COLO829 (cell line): Measurements from ENCODE around the gene NRG2.

Experiments
- DNase-seq: peaks from one replicate; pipeline ENCODE4 v3.0.0; 2012; ENCODE audit warnings: low spot score

Gene NRG2

DNA sequence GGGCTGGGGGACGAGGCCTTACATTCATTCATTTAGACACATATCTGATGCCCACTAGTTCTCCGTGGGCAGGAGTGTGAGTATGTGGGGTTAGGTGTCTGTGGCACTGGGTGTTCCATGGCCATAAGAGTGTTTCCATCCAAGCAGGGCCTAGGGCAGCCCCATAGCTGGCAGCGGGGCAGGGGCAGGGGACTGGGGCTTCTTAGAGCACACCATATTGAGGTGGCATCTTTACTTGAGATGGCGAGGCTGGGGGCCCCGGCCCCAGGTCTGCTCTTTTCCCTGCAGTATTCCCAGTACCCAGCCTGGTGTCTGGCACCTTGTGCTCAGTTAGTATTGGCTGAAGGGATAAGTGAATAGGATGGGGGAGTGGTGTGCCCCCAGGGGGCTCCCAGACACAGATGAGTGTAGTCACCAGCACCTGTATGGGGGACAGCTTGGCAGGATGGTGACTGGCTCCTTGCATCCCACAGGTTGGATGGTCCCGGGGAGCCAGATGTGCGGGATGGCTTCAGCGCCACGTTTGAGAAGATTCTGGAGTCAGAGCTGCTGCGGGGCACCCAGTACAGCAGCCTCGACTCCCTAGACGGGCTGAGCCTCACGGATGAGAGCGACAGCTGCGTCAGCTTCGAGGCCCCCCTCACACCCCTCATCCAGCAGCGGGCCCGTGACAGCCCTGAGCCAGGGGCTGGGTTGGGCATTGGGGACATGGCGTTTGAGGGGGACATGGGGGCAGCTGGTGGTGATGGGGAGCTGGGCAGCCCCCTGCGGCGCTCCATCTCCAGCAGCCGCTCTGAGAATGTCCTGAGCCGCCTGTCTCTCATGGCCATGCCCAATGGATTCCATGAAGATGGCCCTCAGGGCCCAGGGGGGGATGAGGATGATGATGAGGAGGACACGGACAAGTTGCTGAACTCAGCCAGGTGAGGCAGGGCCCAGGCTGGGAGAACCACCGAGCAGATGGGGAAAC is 230.0 kb downstream of the NRG2 start:
- DNase-seq = no peak

DNA sequence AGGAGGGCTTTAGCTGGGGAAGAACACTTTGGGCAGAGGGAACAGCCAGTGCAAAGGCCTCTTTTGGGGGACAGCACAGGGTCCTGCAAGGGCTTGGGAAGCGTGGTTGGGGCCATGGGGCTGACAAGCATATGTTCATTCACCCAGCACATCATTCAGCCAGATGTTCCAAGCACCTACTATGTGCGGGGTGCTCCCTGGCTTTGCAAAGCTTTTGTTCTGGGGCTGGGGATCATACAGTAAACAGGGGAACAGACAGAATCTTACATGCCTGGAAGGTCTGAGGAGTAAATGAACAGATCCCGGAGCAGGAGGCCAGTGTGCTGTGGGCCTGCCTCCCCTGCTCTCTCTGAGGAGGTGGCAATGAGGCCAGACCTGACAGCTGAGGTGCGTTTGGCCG is 230.8 kb downstream of the NRG2 start:
- DNase-seq = no peak

DNA sequence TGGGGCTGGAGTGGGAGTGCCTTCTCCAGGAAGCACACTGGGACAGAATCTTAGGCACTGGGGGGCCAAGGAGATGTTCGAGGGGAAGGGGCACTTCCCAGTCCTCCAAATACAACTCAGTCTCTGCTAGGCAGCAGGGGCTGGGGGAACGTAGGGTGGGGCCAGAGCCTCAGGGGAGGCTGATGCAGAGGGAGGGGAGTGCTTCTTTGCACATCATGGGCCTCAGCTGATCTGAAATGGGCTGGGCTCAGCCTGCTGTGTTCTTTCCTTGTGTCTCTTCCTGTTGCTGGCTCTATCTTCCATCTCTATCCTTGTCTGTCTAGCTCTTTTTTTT is 231.9 kb downstream of the NRG2 start:
- no peak for DNase-seq

DNA sequence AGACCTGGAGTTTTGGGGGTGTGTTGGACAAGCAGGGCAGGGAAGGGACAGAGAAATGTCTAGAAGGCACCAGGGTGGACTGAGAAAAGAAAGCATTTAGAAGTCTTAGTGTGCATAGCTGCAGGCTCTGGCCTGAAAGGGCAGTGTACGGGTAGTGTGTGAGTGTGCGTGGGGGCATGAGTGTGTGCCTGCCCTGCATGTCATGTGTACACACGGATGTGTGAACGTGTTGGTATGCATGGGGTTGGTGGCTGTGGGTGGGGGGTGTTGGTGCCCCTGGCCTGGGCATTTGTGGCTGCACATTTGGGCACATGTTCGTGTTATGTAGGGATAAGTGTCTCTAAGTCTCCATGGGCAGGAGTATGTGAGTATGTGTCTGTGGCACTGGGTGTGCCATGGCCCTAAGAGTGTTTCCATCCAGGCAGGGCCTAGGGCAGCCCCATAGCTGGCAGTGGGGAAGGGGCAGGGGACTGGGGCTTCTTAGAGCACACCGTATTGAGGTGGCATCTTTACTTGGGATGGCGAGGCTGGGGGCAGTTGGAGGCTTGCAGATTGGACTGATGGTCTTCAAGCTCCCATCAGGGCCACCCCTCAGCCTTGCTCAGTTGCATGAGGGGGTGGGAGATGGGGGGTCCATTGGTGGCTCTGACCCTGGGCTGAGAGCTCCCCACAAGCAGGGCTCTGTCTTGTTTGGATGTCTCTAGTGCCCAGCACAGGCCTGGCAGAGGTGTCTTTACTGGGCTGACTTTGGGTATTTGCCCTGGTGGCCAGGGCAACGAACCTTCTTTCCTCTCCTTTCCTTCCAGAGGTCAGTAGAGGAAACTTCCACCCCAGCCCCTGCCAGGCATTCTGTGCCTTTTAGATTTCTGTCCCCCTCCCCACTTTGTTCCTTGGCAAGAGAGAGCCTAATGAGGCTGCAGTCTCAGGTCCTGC is 232.5 kb downstream of the NRG2 start:
- no peak for DNase-seq

DNA sequence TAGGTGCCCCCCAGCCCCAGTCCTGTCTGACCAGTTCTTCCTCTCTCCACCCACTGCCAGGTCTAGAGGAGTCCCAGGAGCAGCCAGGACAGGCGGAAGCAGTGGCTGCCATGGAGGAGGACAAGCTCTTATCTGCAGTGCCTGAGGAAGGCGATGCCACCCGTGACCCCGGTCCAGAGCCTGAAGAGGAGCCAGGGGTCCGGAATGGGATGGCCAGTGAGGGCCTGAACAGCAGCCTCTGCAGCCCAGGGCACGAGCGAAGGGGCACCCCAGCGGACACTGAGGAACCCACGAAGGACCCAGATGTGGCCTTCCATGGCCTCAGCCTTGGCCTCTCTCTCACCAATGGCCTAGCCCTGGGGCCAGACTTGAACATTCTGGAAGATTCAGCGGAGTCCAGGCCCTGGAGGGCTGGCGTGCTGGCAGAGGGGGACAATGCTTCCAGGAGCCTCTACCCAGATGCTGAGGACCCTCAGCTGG is 233.7 kb downstream of the NRG2 start:
- DNase-seq = no peak

DNA sequence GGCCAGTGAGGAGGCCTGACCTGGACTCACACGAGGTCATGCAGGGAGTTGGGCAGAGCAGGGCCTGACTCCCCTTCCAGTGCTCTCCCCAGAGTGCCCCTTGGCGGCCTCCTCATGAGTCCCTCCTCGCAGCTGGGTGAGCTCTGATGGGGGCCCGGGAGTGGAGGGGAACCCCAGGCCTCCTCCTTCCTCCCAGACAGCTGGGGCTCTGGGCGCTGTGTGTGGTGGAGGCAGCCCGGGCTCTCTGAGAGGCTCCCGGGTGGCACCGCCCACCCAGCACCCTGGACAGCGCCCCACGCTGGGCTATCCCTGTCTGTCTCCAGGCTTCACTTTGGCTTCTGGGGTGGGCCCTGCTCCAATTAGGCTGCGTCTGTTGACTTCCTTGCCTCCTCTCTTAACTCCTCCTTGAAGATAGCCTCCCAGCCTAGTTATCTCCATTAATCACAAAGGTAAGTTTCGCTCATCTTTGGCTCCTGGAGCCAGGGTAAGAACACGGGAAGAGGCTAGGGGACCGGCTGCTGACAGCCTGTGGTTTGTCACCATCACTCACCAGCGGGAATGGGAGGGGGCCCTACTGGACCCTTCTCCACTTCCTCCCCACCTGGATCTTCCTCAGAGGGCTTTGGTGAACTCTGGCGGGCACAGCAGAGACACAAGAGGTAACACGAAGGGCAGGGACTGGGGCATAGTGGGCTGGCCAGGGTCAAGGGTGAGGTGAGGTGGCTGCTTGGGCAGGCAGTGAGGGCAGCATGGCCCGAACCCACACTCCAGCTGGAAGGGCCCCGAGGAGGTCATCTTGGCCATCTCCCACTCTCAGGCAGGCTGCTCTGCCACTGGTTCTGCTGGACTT is 234.4 kb downstream of the NRG2 start:
- peak; percentile 14 for DNase-seq

DNA sequence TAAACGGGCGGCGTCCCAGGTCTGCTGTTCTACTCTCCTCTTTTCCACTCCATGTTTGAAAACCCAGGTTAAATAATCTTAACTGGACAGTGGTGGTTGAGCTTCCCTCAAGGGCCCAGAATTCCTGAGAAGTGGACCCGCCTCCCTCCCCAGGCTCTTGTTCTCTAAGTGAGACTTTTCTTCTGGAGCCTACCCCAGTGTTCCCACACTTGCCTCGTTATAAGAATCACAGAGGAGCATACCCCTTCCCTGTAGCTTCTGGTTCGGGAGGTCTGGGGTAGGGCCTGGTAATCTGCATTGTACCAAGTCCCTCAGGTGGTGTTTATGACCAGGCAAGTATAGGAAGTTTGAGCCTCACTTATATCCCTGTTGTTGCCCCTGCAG is 235.5 kb downstream of the NRG2 start:
- no peak for DNase-seq

DNA sequence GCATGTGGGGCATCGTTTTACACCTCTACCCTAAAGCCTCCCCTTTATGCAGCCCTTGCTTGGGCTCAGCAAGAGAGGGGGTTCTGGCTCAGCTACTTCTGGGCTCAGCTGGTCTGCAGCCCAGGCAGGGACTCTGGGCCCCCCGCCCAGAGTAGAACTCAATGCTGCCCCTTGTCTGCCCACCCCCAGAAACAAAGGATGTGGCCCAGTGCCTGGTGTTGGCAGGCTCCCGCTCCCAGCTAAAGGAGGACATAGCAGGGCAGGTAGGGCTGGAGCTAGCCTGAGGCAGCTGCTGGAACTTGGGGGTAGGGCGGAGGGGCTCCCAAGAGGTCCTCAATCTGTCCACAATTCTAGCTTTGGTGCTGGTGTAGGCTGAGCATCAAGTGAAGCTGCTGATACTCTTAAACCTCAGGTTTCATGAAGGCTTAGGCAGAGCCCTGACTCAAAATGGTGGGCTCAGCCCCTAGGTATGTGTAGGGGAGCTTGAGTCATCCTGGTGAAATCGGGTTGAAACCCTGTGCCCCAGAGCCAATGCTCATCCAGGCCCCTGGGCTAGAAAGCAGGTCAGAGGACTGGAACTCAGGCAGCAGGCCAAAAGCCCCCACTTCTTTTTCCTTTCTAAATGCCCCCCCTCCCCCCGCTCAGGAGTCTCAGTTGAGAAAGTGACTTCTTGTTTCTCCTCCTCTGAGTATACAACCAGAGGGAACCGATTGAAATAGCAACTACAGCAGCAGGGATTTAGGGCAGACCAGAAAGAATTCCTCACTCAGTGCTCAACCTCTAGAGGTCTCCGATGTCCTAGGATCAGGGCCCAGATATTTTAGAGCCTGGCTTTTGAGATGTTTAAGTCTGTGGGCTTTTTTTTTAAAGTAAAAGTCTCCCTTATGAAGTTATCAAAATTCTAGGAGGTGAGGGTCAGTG is 236.1 kb downstream of the NRG2 start:
- DNase-seq = no peak

DNA sequence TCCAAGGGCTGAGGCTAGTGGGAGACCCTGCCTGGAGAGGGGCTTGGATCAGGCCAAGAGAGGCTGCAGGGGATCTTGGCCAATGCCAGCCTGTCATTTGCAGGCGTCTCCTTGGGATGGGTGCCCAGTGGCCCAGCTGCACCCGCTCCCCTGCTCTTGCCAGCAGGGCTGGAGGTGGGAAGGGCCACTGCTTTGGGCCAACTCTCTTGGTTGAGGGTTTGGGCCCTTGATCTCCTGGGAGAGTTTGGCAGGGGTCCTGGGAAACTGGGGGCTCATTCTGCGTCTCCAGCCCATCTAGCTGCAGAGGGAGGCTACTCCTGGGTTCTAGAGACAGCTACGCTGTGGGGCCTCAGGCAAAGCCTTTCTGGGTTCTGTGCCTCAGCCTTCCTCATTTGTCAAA is 237.0 kb downstream of the NRG2 start:
- no peak for DNase-seq

DNA sequence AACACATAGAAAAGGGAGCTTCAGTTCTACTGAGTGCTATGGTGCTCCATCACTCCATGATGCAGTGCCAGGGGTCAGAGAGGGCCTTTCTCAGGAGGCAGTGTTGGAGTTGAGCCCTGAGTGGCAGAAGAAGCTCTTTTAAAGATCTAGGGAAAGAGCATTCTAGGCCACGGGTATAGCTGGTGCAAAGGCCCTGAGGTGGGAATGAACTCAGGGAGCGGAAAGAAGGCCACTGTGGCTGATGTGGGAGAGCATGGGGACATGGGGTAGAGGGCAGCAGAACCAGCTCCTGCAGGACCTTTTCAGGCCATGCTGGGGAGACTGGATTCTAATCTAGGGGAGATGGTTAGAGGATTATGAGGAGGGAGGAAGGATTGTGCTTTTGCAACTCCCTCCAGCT is 237.6 kb downstream of the NRG2 start:
- no peak for DNase-seq

DNA sequence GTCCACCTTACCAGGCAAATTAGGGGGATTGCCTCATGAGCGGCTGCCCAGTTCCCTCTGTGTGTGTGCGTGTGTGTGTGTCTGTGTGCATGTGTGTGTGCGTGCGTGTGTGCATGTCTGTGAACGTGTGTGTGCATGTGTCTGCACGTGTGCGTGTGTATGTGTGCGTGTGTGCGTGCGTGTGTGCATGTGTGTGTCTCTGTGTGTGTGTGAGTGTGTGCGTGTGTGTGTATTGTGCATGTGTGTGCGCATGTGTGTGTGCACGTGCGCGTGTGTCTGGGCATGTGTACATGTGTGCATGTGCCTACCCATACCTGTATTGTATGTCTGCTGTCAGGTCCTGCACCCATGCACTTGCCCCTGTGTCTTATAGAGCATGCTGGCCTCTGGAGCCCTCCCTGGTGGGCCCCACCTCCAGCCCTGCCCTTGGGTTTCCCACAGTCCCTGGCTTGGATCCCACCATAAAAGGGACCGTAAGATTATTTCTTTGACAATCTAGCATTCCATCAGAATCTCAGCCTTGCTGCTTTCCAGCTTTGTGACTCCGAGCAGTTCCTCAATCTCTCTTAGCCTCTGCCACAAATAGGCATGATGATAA is 238.2 kb downstream of the NRG2 start:
- no peak for DNase-seq

DNA sequence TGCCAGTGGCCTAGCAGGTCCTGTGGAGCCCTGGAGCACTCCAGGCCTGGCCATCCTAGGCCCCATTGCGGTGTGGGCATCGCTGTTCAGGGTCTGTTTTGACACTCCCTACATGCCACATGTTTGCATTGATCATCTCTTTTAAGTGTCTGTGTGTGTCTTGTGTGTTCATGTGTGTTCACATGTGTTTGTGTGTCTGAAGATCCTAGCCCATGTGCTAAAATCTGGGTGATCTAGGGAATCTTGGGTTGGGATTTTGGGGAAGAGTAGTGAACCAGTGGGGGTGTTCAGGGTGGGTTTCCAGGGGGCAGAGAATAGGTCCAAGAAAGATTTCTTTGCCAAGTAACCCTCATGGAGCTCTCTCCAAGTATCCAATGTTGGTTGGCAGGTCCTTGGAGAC is 239.1 kb downstream of the NRG2 start:
- no peak for DNase-seq

DNA sequence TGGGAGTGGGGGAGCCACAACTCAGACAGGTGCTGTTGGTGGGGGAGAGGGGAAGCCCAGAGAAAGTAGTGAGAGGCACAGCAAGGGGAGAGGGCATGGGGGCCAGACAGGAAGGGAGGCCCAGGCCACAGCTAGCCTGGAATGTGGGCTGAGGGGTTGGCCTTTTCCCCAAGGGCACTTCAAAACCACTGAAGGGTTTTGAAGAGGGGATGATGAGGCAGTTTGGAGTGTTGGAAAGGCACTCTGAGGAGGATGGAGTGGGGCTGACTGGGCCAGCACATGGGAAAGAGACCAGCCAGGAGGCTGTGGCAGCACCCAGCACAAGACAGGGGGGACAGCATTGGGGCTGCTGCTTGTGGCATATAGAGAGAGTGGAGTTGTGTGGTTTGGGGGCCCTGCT is 243.7 kb downstream of the NRG2 start:
- DNase-seq = no peak

DNA sequence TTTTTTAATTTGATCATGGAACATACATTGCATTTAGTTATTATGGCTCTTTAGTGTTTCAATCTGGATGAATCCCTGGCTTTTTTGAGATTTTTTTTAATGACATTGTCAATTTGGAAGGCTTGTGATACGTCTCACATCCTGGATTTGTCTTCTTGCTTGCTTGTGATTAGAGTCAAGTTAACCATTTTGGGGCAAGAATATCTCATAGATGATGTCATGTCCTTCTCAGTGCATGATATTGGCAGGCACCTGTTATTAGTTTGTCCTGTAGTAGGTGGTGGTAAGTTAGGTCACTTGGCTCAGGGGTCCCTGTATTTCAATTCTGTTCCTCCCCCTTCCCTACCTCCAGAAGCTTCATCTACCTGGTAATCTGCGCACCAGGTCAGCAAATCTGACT is 244.2 kb downstream of the NRG2 start:
- DNase-seq = no peak

DNA sequence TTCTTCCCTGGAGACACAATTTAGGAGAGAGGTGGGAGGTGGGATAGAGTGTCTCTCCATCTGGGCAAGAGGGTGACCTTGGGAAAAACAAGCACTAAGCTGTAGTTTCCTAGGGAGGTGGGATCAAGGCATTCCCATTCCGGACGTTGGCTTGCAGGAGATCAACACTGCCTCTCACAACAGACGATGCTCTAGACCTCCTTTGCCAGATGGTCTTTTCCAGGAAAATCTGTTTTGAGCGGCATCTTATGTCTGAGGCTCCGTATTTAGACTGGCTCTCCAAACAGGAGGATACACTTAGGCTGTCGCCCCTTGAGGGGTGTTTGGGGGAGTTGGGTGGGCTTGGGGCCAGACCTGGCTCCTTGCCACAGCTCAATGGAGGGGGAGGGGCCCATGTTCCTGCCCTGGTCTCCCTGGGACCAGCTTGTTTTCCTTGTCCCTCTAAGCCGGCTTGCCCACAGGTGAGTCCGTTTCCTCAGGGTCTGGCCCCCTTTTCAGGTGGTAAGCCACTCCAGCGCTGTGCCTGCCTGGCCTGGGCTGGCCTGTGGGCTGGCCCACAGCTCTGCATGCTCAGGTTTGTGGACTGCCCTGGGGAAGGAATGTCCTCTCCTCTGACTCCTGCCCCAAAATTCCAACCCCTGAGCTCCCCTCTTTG is 245.1 kb downstream of the NRG2 start:
- DNase-seq = no peak

DNA sequence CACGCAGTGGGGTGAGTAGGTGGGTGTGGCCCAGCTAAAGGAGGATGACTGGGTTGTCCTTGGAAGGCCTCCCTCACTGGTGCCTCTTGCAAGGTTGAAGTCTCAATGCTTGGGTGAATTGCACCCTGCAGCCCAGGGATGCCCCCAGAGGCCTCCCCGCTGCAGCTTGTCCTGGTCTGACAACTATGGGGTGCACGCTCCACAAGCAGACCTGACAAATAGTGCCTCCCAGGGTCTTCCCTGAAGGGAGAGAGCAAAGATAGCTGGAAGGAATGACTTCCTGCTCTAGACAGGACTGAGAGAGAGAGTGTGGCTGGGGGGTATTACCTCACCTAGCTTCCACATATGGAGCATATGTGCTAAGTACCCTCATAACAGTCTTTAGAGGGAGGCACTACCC is 245.8 kb downstream of the NRG2 start:
- no peak for DNase-seq
